Panc1 (cell line): ENCODE results near the gene NEXN. TPM values are rescaled to one million over a fixed set of nuclear protein-coding genes. Genes with fewer than 3 reads are reported as not detected.
A peak's percentile ranks its signal among the peaks of the same experiment; 100 is the strongest.

Experiments used
- ATAC-seq: fragments of 200-7000 bp; cut with Tn5 transposase; 2 replicates; pipeline ENCODE4 v1.9.1; 2020; ENCODE audit warnings: mild to moderate bottlenecking, moderate library complexity
- BruUV-seq: library from RNA; stranded (reverse); fragments of 400-500 nt; replicated peaks from 2 replicates; lab custom pipeline; 2021; lab: Mats Ljungman, UMichigan
- CTCF ChIA-PET: fragments of 300-600 bp; sonication (Branson Sonifier 250); formaldehyde crosslinking; loops from one replicate; lab custom pipeline; 2022; ENCODE audit warnings: antibody characterized with exemption; lab: Charles Lee
- POLR2A ChIA-PET: fragments of 300-600 bp; sonication (Branson Sonifier 250); formaldehyde crosslinking; loops from one replicate; lab custom pipeline; 2022; ENCODE audit warnings: antibody characterized with exemption; lab: Charles Lee
- DNase-seq: peaks from one replicate; pipeline ENCODE4 v3.0.0-alpha.2; 2010; ENCODE audit warnings: low read depth, low spot score
- H3K27ac ChIP-seq: 2 replicates; pipeline ENCODE4 v1.5.1; 2011; ENCODE audit warnings: mild to moderate bottlenecking, low read length, inconsistent platforms
- H3K27me3 ChIP-seq: fragments of 200-500 bp; sonication (Bioruptor generic); 2 replicates; pipeline ENCODE4 v1.6.0; 2014; ENCODE audit warnings: low read length, inconsistent platforms; ENCODE audit not compliant: control insufficient read depth, insufficient read depth
- H3K36me3 ChIP-seq: fragments of 200-500 bp; sonication (Bioruptor generic); 2 replicates; pipeline ENCODE4 v1.5.1; 2014; ENCODE audit warnings: inconsistent platforms, mild to moderate bottlenecking, low read length, moderate library complexity; ENCODE audit not compliant: control insufficient read depth, insufficient read depth
- H3K4me1 ChIP-seq: 2 replicates; pipeline ENCODE4 v1.5.1; 2011; ENCODE audit warnings: inconsistent platforms, mild to moderate bottlenecking, low read length, moderate library complexity; ENCODE audit not compliant: control insufficient read depth, insufficient read depth
- H3K4me3 ChIP-seq, 2 experiments: 2 replicates each; pipeline ENCODE4 v1.5.1; 2011 to 2012; ENCODE audit warnings: low read depth in 2 of 2, low read length in 2 of 2, mild to moderate bottlenecking in 2 of 2, inconsistent platforms in 1 of 2, moderate library complexity in 1 of 2
- H3K9me3 ChIP-seq: fragments of 200-500 bp; sonication (Bioruptor generic); 2 replicates; pipeline ENCODE4 v1.5.1; 2014; ENCODE audit warnings: low read depth, mild to moderate bottlenecking, inconsistent platforms, low read length, moderate library complexity; ENCODE audit not compliant: control insufficient read depth, insufficient read depth
- CTCF ChIP-seq: fragments of 450-650 bp; IDR thresholded peaks from 2 replicates; pipeline ENCODE4 v1.5.1; 2017; ENCODE audit warnings: mild to moderate bottlenecking
- POLR2AphosphoS5 ChIP-seq: IDR thresholded peaks from 2 replicates; pipeline ENCODE4 v1.6.1; 2012; ENCODE audit warnings: mild to moderate bottlenecking, low read depth, low read length, moderate library complexity
- SIN3A ChIP-seq: IDR thresholded peaks from 2 replicates; pipeline ENCODE4 v1.6.1; 2012; ENCODE audit warnings: low read depth, mild to moderate bottlenecking, low read length, moderate library complexity, borderline replicate concordance; ENCODE audit not compliant: insufficient read depth
- TCF7L2 ChIP-seq: IDR thresholded peaks from 2 replicates; pipeline ENCODE4 v1.6.1; 2011; ENCODE audit warnings: mild to moderate bottlenecking, low read depth, low read length, inconsistent platforms
- in situ Hi-C: cut with HindIII; loops from 2 replicates; pipeline ENCODE4 v1.10.0; 2016; ENCODE audit warnings: low sequenced_read_pairs, low pct_unique_long_range_greater_than_20kb
- intact Hi-C: fragments of 100-400 bp; cut with micrococcal nuclease; formaldehyde crosslinking; loops from one replicate; pipeline ENCODE4 v1.10.0; 2022; ENCODE audit not compliant: unreplicated experiment
- total RNA-seq: library from RNA; stranded (reverse); gene quantifications from one replicate; pipeline ENCODE4 v1.2.1, GENCODE V29; 2021; ENCODE audit not compliant: unreplicated experiment
- TF ChIP-seq, protein P1 (sequence below), 2 experiments: IDR thresholded peaks; 2 replicates each; pipeline ENCODE4 v1.6.1; 2011 to 2012; ENCODE audit warnings: low read depth in 2 of 2, control low read depth in 1 of 2, low read length in 1 of 2, mild to moderate bottlenecking in 1 of 2, moderate library complexity in 1 of 2; ENCODE audit not compliant: insufficient read depth in 1 of 2

Gene NEXN
- total RNA-seq, 1 experiment from 2014 or later, result 5.4 TPM

GRCh38 chr1:77881061-77881460 is 7.4 kb upstream of the NEXN start:
- ChIA-PET POLR2A (no interaction called here), CTCF (no interaction called here)
- no peak for ATAC-seq
- H3K4me3 ChIP-seq, result no peak overlapping the region
- no TSS peak for BruUV-seq
- TF ChIP-seq TCF7L2 (no peak), SIN3A (no peak)
- in situ Hi-C loops, result no loop called here
- H3K9me3 ChIP-seq, result no peaks in the 10 kb centered on the region
- no peak for DNase-seq
- no peaks in the 10 kb centered on the region for H3K4me1 ChIP-seq
- H3K36me3 ChIP-seq, result no peaks in the 10 kb centered on the region
- intact Hi-C loops, result no loop called here
- H3K27me3 ChIP-seq, result no peaks in the 10 kb centered on the region
- H3K27ac ChIP-seq, result no peak overlapping the region

GRCh38 chr1:77882411-77882810 is 6.0 kb upstream of the NEXN start:
- H3K27ac ChIP-seq, result no peak overlapping the region
- in situ Hi-C loops, result no loop called here
- no peaks in the 10 kb centered on the region for H3K9me3 ChIP-seq
- H3K36me3 ChIP-seq, result no peaks in the 10 kb centered on the region
- BruUV-seq, result no TSS peak
- no peaks in the 10 kb centered on the region for H3K27me3 ChIP-seq
- ChIA-PET CTCF (no interaction called here), POLR2A (no interaction called here)
- DNase-seq (no peak), ATAC-seq (no peak)
- H3K4me3 ChIP-seq, result no peak overlapping the region
- TF ChIP-seq TCF7L2, result no peak
- TF ChIP-seq POLR2AphosphoS5, result no peak
- TF ChIP-seq SIN3A, result no peak
- TF ChIP-seq, protein P1, sequence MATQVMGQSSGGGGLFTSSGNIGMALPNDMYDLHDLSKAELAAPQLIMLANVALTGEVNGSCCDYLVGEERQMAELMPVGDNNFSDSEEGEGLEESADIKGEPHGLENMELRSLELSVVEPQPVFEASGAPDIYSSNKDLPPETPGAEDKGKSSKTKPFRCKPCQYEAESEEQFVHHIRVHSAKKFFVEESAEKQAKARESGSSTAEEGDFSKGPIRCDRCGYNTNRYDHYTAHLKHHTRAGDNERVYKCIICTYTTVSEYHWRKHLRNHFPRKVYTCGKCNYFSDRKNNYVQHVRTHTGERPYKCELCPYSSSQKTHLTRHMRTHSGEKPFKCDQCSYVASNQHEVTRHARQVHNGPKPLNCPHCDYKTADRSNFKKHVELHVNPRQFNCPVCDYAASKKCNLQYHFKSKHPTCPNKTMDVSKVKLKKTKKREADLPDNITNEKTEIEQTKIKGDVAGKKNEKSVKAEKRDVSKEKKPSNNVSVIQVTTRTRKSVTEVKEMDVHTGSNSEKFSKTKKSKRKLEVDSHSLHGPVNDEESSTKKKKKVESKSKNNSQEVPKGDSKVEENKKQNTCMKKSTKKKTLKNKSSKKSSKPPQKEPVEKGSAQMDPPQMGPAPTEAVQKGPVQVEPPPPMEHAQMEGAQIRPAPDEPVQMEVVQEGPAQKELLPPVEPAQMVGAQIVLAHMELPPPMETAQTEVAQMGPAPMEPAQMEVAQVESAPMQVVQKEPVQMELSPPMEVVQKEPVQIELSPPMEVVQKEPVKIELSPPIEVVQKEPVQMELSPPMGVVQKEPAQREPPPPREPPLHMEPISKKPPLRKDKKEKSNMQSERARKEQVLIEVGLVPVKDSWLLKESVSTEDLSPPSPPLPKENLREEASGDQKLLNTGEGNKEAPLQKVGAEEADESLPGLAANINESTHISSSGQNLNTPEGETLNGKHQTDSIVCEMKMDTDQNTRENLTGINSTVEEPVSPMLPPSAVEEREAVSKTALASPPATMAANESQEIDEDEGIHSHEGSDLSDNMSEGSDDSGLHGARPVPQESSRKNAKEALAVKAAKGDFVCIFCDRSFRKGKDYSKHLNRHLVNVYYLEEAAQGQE (IDR thresholded peaks at IDR 0.05; ENCODE audit: insufficient read depth in 1 of 2, low read depth in 2 of 2, low read length in 1 of 2), result no peak
- TF ChIP-seq CTCF, result no peak
- intact Hi-C loops, result no loop called here
- peaks cover under 1% of the 10 kb centered on the region; the same call in 1 of the 2 replicates for H3K4me1 ChIP-seq

DNA sequence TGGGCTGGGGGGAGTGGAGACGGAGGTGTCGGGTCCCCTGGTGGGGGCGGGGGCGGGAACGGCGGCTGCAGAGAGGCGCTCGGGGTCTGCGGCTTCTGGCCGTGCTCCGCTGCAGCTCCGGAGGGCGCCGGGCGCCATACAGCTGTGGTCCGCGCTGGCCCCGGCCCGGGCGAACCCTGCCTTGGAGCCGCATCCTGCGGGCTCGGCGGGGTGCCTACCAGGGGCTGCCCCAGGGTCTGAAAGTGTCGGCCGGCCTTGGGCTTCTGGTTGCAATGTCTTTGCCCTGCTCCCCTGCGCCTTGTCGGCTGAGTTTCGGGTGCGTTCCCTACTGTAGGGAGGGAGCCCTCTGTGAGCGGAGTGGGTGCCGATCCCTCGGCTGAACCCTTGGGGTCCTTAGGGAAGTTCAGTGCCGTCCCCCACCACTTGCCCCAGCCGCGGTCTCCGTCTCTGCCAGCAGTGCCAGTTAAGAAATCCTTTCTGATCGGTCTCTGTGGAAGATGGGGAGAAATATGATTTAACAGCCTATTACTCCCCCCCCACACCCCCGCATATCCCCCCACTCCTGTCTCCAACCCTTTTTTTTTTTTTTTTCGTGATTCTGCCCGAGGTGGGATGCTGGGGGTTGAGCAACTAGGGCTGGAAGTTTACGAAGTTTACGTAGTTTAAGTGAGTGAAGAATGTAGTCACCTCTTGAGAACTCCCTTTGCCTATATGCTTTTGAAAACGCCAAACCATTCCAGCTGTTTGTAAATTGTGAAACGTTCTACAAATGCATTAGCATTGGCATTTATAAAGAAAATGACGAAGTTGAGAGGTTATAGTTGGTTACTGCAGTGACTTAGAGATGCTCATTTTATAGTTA is 588 bp downstream of the NEXN start:
- intact Hi-C loops, result no loop called here
- no TSS peak for BruUV-seq

More for the DNA sequence above, 588 bp downstream of the NEXN start:
- H3K4me1 ChIP-seq, result peaks cover 18% of the 10 kb centered on the region; the same call in 1 of the 2 replicates
- POLR2A ChIA-PET, result no interaction called here
- no peak for DNase-seq
- no peaks in the 10 kb centered on the region for H3K9me3 ChIP-seq
- no peaks in the 10 kb centered on the region for H3K27me3 ChIP-seq
- ATAC-seq, result peak; percentile 80
- TF ChIP-seq SIN3A, result peak; percentile 57; the same call in 1 of the 2 replicates
- TF ChIP-seq POLR2AphosphoS5, result no peak
- in situ Hi-C loops, result no loop called here
- no peaks in the 10 kb centered on the region for H3K36me3 ChIP-seq
- CTCF ChIA-PET, result interaction anchor here (0.6 kb wide), 1 partner anchor 341 kb away, joined by 6 read pairs; no protein-coding TSS in a partner anchor
- peak overlapping the region; percentile 68 to 84 for H3K4me3 ChIP-seq
- H3K27ac ChIP-seq, result peak overlapping the region; percentile 69
